ENCODE measurements around the gene ATG13.

Gene ATG13

GRCh38 chr11:46677169-46677568, 59.8 kb downstream of the ATG13 start:
- DNase-seq = no peak

- no peak for DNase-seq
Observed at GRCh38 chr11:46677991-46678740, 60.8 kb downstream of the ATG13 start.

- DNase-seq = no peak
Observed at GRCh38 chr11:46678741-46679130, 61.4 kb downstream of the ATG13 start.

GRCh38 chr11:46679241-46680163, 62.1 kb downstream of the ATG13 start:
- no peak for DNase-seq

- no peak for DNase-seq
Observed at GRCh38 chr11:46680164-46680760, 62.9 kb downstream of the ATG13 start.

GRCh38 chr11:46680815-46681214, 63.5 kb downstream of the ATG13 start:
- DNase-seq = no peak

- DNase-seq = no peak
Observed at GRCh38 chr11:46681814-46682213, 64.5 kb downstream of the ATG13 start.

GRCh38 chr11:46682773-46683752, 65.7 kb downstream of the ATG13 start:
- no peak for DNase-seq

- DNase-seq = no peak
Observed at GRCh38 chr11:46684367-46684766, 67.0 kb downstream of the ATG13 start.

GRCh38 chr11:46686886-46687795, 69.8 kb downstream of the ATG13 start:
- DNase-seq = no peak

- no peak for DNase-seq
Observed at GRCh38 chr11:46690702-46691101, 73.3 kb downstream of the ATG13 start.

GRCh38 chr11:46692450-46692849, 75.1 kb downstream of the ATG13 start:
- no peak for DNase-seq

- DNase-seq = no peak
Observed at GRCh38 chr11:46693597-46694012, 76.3 kb downstream of the ATG13 start.

- no peak for DNase-seq
Observed at GRCh38 chr11:46694072-46694471, 76.7 kb downstream of the ATG13 start.

GRCh38 chr11:46694607-46695006, 77.3 kb downstream of the ATG13 start:
- no peak for DNase-seq

GRCh38 chr11:46695345-46696211, 78.2 kb downstream of the ATG13 start:
- DNase-seq = no peak

GRCh38 chr11:46696212-46696558, 78.8 kb downstream of the ATG13 start:
- no peak for DNase-seq

- no peak for DNase-seq
Observed at GRCh38 chr11:46697303-46697702, 80.0 kb downstream of the ATG13 start.

- DNase-seq = no peak
Observed at GRCh38 chr11:46697723-46698122, 80.4 kb downstream of the ATG13 start.

- no peak for DNase-seq
Observed at GRCh38 chr11:46698597-46698996, 81.2 kb downstream of the ATG13 start.
